IPS-15b (cell line): ENCODE data around the gene DHCR7.

Experiments used
- H3K27me3 ChIP-seq: one replicate; pipeline ENCODE4 v1.6.1; 2013; ENCODE audit warnings: low read length; ENCODE audit not compliant: control insufficient read depth, insufficient read depth
- H3K36me3 ChIP-seq: one replicate; pipeline ENCODE4 v1.6.1; 2013; ENCODE audit warnings: low read length; ENCODE audit not compliant: control insufficient read depth, insufficient read depth
- H3K4me1 ChIP-seq: one replicate; pipeline ENCODE4 v1.6.1; 2013; ENCODE audit warnings: mild to moderate bottlenecking, low read length; ENCODE audit not compliant: control insufficient read depth, insufficient read depth
- H3K4me3 ChIP-seq: one replicate; pipeline ENCODE4 v1.5.1; 2013; ENCODE audit warnings: low read depth, low read length
- H3K9ac ChIP-seq: one replicate; pipeline ENCODE4 v1.6.1; 2013; ENCODE audit warnings: low read depth, mild to moderate bottlenecking, low read length
- H3K9me3 ChIP-seq: one replicate; pipeline ENCODE4 v1.6.1; 2013; ENCODE audit warnings: mild to moderate bottlenecking, low read length; ENCODE audit not compliant: control insufficient read depth, insufficient read depth

DHCR7 gene

DNA sequence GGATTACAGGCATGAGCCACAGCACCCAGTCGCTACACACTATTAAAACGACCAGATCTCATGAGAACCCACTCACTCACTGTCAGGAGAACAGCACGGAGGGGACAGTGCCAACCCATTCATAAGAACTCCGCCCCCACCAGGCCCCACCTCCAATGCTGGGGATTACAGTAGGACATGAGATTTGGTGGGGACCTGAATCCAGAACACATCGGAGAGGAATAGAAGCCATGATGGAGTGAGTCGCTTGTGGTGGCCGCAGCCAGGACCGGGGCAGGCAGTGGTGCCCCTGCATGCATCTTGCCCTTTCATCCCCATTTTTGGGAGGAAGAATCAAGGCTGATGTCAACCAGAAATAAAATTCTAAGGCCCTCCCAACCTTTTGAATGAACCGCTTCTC lies 13.5 kb upstream of the DHCR7 start:
- H3K36me3 ChIP-seq, result peaks cover 25% of the 10 kb centered on the region
- no peak overlapping the region for H3K9ac ChIP-seq

DNA sequence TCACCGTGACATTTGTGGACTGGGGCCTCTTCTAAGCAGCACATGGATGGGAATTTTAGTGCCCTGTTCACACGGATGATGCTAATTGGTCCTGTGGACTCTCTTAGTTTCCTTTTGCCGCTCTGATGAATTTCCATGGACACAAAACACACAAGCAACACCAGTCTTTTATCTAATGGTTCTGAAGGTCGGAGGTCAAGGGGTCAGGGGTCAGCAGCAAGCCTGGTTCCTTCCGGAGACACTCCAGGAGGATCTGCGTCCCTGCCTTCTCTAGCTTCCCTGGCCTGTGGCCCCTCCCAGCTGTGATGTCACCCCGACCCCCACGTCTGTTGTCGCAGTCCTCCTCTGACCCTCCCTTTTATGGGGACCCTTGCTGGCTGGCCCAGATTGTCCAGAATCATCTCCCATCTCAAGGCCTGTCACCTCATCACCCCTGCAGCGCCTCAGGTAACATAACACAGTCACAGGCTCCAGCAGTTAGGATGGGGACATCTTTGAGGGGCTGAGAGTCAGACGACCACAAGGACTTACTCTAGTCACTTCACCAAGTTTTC lies 11.7 kb upstream of the DHCR7 start:
- Histone ChIP-seq H3K9ac (no peak overlapping the region), H3K27me3 (no peaks in the 10 kb centered on the region), H3K4me1 (no peaks in the 10 kb centered on the region), H3K4me3 (no peak overlapping the region), H3K36me3 (peaks cover 33% of the 10 kb centered on the region), H3K9me3 (no peaks in the 10 kb centered on the region)

More for the DNA sequence above, 13.5 kb upstream of the DHCR7 start:
- Histone ChIP-seq H3K4me3 (no peak overlapping the region), H3K27me3 (no peaks in the 10 kb centered on the region), H3K9me3 (no peaks in the 10 kb centered on the region), H3K4me1 (no peaks in the 10 kb centered on the region)

DNA sequence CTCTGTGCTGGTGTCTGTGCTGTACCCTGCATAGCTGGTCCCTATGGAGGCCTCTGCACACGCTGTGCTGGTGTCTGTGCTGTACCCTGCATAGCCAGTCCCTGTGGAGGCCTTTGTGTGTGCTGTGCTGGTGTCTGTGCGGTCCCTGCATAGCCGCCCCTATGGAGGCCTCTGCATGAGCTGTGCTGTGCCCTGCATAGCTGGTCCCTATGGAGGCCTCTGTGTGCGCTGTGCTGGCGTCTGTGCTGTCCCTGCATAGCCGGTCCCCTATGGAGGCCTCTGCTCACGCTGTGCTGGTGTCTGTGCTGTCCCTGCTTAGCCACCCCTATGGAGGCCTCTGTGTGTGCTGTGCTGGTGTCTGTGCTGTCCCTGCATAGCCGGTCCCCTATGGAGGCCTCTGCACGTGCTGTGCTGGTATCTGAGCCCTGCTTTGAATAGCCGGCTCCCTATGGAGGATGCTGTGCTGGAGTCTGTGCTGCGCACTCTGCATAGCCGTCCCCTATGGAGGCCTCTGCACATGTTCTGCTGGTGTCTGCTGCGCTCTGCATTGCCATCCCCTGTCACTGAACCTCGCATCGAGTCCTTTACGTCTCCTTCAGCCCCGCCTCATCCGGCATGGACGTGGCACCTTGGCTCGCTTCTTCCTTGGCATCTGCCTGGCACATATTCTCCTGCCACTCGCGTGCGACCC lies 11.0 kb upstream of the DHCR7 start:
- no peaks in the 10 kb centered on the region for H3K27me3 ChIP-seq
- H3K4me3 ChIP-seq, result no peak overlapping the region
- no peak overlapping the region for H3K9ac ChIP-seq
- H3K4me1 ChIP-seq, result no peaks in the 10 kb centered on the region
- peaks cover 33% of the 10 kb centered on the region for H3K36me3 ChIP-seq
- H3K9me3 ChIP-seq, result no peaks in the 10 kb centered on the region

DNA sequence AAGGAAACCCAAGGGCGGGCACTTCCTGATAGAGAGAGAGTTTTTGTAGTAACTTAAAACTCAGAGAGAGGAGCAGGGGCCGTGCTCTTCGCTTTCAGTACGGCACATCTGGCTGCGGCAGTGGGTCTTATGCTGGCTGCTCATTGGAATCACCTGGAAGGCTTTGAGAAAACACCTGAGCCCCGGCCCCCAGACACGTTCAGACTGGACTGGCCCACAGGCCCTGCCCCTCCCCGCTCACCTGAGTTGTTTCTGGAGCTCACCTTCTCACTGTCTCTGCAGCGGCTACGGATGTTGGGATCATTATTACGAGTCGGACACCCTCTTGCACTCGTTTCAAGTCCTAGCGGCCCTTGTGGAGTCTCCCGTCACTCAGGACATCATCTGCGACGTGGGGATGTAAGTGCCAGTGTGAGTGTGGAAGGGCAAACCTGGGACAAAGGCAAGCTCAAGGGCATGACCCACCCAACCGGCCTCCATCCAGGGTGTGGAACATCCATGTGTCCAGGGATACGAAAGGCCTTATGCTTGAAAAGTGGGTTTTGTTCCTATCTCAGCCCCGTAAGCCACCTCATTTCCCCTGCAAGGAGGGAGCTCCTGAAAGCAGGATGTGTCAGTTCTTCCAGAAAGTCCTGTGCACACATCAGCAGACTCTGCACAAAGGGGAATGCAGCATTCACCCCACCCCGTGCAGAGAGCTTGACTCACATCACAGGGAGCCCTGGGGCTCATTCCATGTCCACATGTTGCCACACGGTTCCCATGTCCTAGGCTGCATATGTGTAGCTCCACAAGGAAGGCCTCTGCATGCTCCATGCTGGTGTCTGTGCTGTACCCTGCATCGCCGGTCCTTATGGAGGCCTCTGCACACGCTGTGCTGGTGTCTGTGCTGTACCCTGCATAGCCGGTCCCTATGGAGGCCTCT lies 10.2 kb upstream of the DHCR7 start:
- Histone ChIP-seq H3K4me3 (no peak overlapping the region), H3K27me3 (no peaks in the 10 kb centered on the region), H3K4me1 (no peaks in the 10 kb centered on the region), H3K9ac (no peak overlapping the region), H3K9me3 (no peaks in the 10 kb centered on the region), H3K36me3 (peaks cover 33% of the 10 kb centered on the region)

DNA sequence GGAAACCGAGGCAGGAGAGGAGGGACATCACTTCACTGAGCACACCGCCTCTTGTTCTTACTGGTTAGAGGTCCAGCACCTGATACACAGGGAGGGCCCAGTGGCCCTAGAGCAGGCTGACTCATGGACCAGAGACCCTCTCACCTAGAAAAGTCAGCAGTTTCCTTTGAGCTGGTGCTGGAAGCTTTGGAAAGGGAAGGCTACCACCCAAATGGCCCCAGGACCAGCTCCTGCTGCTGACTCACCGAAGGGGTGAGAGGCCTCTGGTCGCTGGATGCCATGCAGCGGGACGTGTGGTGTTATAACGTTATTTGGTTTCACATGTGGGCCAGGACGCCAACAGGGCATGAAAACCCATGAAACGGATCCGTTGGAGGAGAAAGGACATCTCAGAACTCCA lies 8.6 kb upstream of the DHCR7 start:
- H3K4me3 ChIP-seq, result no peak overlapping the region
- H3K4me1 ChIP-seq, result no peaks in the 10 kb centered on the region
- H3K9ac ChIP-seq, result no peak overlapping the region
- H3K9me3 ChIP-seq, result no peaks in the 10 kb centered on the region
- no peaks in the 10 kb centered on the region for H3K27me3 ChIP-seq
- H3K36me3 ChIP-seq, result peaks cover 33% of the 10 kb centered on the region

DNA sequence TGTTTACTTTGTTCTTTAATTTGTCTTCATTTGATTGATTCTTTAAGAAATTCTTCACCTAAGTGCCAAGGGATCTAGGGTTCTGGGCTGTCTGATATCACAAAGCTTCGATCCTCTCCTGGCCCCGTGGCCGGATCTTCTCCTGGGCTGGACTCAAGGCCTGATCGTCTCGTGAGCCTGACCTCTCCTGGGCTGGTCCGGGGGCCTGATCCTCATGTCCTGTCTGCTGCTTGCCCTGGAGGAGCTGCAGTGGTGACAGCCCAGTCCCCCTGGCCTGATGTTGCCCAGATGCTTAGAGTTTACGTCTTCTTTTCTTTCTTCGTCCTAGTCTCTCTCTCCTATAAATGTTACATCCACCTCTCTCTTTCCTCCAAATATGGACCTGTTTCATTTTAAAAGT lies 8.1 kb upstream of the DHCR7 start:
- H3K9me3 ChIP-seq, result no peaks in the 10 kb centered on the region
- no peak overlapping the region for H3K9ac ChIP-seq
- no peak overlapping the region for H3K4me3 ChIP-seq
- no peaks in the 10 kb centered on the region for H3K4me1 ChIP-seq
- peaks cover 33% of the 10 kb centered on the region for H3K36me3 ChIP-seq
- no peaks in the 10 kb centered on the region for H3K27me3 ChIP-seq

DNA sequence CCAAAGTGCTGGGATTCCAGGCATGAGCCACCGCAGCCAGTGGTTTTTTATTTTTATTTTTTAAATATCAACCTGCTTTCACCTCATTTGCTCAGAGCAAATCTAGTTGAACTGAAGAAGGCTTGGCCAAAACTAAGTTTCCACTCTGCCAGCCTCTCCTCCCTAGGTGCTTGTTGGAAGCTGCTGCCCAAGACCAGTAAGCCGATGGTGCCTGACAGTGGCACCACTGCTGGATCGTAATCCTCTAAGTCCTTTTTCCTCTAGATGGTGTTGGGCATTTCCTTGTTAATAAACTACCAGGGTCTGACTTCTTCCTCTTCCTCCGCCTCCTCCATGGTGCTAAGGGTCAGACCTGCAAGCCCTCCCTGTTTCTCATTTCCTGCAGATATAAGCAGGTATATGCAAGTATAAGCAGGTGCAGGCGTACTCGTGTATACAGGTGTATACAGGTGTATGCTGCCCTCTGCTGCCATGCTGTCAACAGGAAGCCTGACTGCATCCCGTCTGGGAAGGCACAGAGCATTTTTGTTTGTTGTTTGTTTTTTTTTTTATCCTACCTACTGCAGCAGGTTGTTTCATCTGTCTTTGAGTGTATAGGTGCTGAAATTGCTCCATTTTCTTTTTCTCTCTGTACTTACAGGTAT lies 6.4 kb upstream of the DHCR7 start:
- H3K9me3 ChIP-seq, result no peaks in the 10 kb centered on the region
- no peak overlapping the region for H3K9ac ChIP-seq
- H3K4me1 ChIP-seq, result peaks cover 4% of the 10 kb centered on the region
- no peaks in the 10 kb centered on the region for H3K27me3 ChIP-seq
- H3K36me3 ChIP-seq, result peaks cover 31% of the 10 kb centered on the region
- H3K4me3 ChIP-seq, result no peak overlapping the region

DNA sequence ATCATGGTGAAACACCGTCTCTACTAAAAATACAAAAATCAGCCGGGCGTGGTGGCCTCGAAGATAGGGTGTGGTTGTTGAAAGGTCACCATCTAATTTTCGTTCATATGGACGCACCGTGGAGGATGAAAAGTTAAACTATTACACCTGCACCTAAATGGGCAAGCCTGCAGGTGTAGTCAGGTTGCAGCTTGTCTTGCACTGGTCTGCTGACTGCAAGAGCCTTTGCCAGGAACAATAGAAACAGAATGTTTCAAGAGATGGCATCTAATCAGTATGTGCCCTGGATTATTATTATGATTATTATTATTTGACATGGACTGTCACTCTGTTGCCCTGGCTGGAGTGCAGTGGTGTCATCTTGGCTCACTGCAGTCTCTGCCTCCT lies 5.7 kb upstream of the DHCR7 start:
- Histone ChIP-seq H3K36me3 (peaks cover 24% of the 10 kb centered on the region), H3K9ac (no peak overlapping the region)

DNA sequence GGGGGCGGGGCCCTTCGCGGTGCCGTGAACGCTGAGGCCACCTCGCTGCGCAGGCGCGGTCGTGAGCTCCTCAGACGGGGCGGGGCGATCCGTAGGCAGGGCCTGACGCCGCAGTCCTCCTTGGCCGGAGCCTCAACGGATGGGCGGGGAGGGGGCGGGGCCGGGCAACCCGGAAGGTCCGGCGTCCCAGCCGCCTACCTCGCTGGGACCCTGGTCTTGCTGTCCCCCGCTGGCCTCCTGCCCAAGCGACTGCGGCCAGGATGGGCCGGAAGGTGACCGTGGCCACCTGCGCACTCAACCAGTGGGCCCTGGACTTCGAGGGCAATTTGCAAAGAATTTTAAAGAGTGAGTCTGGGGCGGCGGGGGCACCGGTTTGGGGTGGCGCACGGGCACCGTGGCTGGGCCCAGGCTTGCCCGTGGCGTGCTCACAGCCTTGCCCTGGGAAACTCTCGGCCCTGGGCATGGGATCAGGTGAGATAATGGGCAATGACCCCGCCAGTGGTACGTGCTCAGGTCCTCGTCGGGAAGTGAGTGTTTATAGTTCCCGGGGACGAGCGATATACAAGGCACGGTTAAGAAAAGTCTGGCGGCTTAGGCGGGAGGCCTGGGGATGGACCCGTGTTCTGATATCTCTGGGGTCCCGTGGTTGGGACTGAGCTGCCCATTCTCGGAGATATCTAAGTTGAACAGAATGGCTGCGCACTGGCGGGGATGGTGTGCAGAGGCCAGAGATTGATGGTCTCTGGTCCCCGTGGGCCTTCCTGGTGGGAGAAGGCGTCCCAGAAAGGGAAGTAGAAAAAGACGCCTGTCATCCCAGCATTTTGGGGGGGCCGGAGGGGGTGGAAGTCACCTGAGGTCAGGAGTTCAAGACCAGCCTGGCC lies 5.1 kb upstream of the DHCR7 start, which contains the start of gene NADSYN1:
NADSYN1 (plus strand) TSS at position 167 of the 881 bp plus-strand sequence; CDS start at position 261, 94 bp downstream.
- Histone ChIP-seq H3K4me3 (peak within 1 kb of the TSS; percentile 75), H3K9ac (peak within 1 kb of the TSS; percentile 68), H3K27me3 (no peaks in the 10 kb centered on the region), H3K36me3 (peaks cover 18% of the 10 kb centered on the region), H3K4me1 (peaks cover 4% of the 10 kb centered on the region), H3K9me3 (no peaks in the 10 kb centered on the region)

More for the DNA sequence above, 5.7 kb upstream of the DHCR7 start:
- H3K9me3 ChIP-seq, result no peaks in the 10 kb centered on the region
- peaks cover 4% of the 10 kb centered on the region for H3K4me1 ChIP-seq
- H3K4me3 ChIP-seq, result peak overlapping the region; percentile 72
- no peaks in the 10 kb centered on the region for H3K27me3 ChIP-seq

DNA sequence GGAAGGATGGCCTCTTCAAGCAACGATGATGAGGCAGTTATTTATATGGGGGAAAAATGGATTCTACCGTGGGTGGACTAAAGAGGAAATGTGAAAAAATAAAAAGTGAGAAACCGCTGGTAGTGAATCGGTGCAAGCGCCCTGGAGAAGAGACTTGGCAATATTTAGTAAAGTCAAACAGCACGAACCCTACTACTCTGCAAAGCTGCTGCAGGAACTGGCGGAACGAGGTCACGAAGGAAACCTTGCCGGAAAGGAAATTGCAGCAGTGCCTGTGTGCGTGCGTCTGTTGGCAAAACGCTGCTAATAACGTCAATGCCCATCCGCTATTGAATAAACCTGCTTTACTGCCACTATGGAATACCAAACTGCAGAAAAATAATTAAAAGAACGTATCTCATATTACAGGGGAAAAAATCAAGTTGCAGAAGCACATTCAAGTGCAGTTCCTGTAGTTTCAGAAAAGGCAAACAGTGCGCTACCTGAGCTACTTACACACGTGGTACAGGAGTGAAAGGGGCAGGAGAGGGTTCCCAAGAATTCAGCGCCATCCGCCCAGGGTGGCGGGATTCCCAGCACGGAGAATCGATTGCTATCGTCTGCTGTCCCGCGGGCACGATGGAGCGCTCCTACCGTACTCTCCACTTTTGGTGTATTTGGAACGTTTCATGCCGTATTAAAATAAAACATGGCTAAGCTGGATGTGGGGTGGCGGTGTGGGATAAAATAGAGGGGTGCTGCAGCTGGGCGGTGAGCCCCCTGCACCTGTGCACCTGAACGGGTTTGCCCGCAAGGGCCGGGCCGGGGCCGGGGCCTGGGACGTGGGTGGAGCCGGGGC lies 4.2 kb upstream of the DHCR7 start:
- no peak overlapping the region for H3K9ac ChIP-seq
- H3K9me3 ChIP-seq, result no peaks in the 10 kb centered on the region
- H3K4me3 ChIP-seq, result peak overlapping the region; percentile 75
- no peaks in the 10 kb centered on the region for H3K27me3 ChIP-seq
- peaks cover 4% of the 10 kb centered on the region for H3K4me1 ChIP-seq
- peaks cover 15% of the 10 kb centered on the region for H3K36me3 ChIP-seq
